Cardiac septum (tissue), 1 donor: Measurements from ENCODE around the gene SIX1. TPM values are rescaled to one million over a fixed set of nuclear protein-coding genes. Genes with fewer than 3 reads are reported as not detected.

Experiments
- DNase-seq: peaks from one replicate; pipeline ENCODE4 v3.0.0-alpha.2; 2020; ENCODE audit warnings: low spot score
- intact Hi-C: fragments of 100-400 bp; cut with DNase I; formaldehyde crosslinking; loops from one replicate; pipeline ENCODE4 v1.14.0; 2022
- long read RNA-seq: library from polyadenylated mRNA; unstranded; transcript quantifications from one replicate; pipeline ENCODE4 v2.0.0, GENCODE V29; 2021
- total RNA-seq: library from RNA; stranded (reverse); fragmentation: NEBNext Ultra II Directional; extraction: Animal tissue kit (Norgen Biotek cat#: 25700); gene quantifications from one replicate; pipeline ENCODE4 v1.2.1, GENCODE V29; 2021
- donor health status: DM: no; HTN: no; CAD: no.

Gene SIX1
- total RNA-seq: 0.89 TPM
- long read RNA-seq: 0 reads

GRCh38 chr14:60648934-60649874 lies at the start of gene SIX1:
TSS of gene SIX1 (minus strand) at chr14:60649477. CDS start at chr14:60649189, 288 bp downstream.
- no peak for DNase-seq
- intact Hi-C loops: no loop called here

DNA sequence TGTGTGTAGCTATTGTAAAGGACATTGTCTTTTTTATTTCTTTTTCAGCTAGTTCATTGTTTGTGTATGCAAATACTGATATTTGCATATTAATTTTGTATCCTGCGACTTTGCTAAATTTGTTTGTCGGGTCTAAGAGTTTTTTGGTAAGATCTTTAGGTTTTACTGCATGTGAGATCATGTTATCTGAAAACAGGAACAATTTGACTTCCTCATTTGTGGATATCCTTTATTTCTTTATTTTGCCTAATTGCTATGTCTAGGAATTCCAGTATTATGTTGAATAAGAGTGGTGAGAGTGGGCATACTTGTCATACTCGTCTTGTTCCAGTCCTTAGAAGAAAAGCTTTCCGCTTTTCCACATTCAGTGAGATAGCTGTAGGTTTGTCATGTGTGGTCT lies 46.0 kb upstream of the SIX1 start:
- DNase-seq: no peak
- intact Hi-C loops: no loop called here

GRCh38 chr14:60691383-60692113 lies 42.3 kb upstream of the SIX1 start:
- intact Hi-C loops: no loop called here
- no peak for DNase-seq

DNA sequence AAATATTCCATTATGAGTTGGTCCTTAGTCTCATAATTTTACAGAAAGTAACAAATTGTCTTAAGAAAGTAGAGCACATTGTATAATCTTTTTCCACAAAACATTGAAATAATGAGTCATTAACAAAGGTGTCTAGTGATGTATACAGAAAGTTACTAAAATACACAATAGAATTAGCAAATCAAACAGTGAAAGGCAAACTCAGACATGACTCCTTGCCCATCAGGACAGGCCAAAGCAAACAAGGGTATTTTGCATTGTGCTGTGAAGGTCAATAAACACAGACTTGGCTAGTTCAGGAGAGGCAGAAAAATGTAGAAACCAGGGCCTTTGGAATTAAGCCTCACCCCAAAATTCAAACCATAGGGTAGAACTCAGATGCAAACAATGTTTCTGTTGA lies 37.6 kb upstream of the SIX1 start:
- DNase-seq: no peak
- intact Hi-C loops: no loop called here

DNA sequence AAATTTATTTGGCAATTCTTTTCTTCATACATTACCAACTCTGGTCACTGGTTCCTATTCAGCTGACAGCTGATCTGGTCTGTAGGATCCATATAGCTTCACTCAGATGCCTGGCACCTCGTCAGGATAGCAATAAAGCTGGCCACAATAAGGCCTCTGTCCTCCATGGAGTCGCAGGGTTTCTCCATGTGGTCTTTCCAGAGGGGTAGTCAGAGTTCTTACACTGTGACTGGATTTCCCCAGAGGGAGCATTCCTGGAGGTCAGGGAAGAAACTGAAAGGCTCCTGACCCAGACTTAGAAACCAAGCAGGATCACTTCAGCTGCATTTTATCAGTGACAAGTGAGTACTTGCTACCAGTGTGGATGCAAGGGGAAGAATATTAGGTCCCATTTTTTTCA lies 34.9 kb upstream of the SIX1 start:
- DNase-seq: no peak
- intact Hi-C loops: no loop called here

DNA sequence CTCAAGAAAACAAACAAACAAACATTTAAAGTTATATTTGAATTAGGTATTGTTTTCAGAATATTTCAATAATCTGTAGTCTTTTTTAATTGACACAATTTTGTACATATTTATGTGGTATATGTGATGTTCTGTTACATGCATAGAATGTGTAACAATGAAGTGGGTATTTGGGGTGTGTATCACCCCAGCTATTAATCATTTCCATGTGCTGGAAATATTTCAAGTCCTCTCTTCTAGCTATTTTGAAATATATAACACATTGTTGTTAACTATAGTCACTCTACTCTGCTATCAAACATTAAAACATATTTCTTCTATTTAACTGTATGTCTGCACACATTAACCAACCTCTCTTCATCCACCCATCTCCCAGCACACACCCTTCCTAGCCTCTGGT lies 32.0 kb upstream of the SIX1 start:
- intact Hi-C loops: no loop called here
- no peak for DNase-seq

DNA sequence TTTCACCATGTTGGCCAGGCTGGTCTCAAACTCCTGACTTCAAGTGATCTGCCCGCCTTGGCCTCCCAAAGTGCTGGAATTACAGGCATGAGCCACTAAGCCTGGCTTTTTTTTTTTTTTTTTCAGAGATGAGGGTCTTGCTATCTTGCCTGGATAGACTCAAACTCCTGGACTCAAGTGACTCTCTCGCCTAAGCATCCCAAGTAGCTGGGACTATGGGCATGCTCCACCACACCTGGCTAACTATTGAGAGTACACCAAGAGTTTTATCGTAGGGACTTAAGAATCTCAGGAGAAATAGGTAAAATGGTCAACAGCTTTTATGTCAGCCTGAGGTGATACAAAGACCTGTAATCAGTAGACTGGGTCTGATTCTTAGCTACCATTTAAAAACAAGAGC lies 31.2 kb upstream of the SIX1 start:
- no peak for DNase-seq
- intact Hi-C loops: no loop called here

- DNase-seq: no peak
- intact Hi-C loops: no loop called here
Measured at GRCh38 chr14:60679566-60680258, 30.4 kb upstream of the SIX1 start.

DNA sequence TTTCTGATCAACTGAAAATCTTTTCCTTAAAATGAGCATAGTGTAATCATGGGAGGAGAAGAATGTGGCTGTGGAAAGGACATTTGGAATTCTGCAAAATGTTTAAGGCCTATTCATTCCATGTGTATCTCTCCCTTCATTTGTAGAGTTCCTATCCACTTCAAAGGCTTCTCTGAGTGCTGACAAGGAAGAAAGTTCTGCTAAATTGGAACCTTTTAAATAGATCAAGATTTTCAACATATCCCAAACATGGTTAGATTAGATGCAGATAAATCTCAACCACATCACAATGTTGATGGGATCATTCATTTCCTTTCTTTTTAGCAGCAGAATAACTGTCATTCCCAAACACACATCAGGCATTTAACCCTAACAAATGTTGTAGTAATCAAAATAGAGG lies 28.4 kb upstream of the SIX1 start:
- intact Hi-C loops: no loop called here

GRCh38 chr14:60670989-60671388 lies 21.7 kb upstream of the SIX1 start:
- DNase-seq: no peak
- intact Hi-C loops: no loop called here

More for the DNA sequence above, 28.4 kb upstream of the SIX1 start:
- no peak for DNase-seq

- intact Hi-C loops: no loop called here
- DNase-seq: no peak
Measured at GRCh38 chr14:60668431-60669112, 19.3 kb upstream of the SIX1 start.

DNA sequence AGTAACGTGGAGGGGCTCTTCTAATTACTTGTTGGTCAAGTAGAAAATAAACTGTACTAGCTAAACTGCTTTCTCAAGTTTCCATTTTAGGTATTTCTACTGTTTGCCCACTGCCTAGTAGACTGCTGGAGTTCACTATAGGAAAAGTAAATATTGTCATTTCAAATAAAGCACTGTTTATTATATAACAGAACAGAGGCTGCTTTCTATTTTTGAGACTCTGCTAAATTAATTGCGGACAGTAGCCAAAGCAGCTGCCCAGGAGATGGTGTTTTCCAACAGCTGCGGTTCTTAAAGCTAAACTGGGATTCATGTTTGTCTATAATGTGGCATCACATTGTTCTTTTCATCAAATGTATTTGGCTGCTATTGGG lies 15.9 kb upstream of the SIX1 start:
- no peak for DNase-seq
- intact Hi-C loops: no loop called here

DNA sequence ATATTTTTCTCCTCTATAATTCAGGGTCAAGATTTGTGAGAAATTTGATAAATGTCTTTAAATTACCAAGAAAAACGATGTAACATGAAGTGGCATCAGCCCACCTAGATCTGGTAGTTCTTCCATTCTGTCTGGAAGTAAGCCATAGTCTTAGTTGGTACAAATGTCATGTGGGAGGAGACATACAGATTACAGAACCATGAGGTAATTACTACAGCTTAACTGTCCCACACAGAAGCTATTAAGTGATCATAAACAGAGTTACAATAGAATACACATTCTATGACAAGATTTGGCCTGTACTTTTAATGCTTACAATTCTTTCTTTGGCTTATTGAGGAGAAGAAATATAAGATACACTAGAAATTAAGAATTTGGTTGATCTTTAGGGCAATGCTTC lies 13.7 kb upstream of the SIX1 start:
- DNase-seq: no peak
- intact Hi-C loops: no loop called here

DNA sequence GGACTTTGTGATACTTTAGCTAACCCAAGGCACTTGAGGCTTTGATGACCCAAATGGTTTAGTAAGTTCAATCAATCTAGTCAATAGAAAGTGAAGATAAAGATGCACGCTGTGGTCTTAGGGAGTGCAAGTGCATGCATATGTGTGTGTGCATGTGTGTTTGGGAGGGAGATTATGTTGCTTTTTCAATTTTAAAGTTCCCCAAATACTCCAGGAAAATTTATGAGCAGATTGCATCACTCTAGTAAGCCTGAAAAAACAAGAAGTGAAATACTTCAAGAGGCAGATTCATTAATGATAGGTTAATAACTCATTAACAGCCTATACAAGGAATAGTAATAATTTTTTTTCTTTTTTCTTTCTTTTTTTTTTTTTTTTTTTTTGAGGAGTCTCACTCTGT lies 12.4 kb upstream of the SIX1 start:
- no peak for DNase-seq
- intact Hi-C loops: no loop called here

- intact Hi-C loops: no loop called here
- no peak for DNase-seq
Measured at GRCh38 chr14:60658909-60659585, 9.8 kb upstream of the SIX1 start.

GRCh38 chr14:60658211-60658690 lies 9.0 kb upstream of the SIX1 start:
- intact Hi-C loops: no loop called here
- no peak for DNase-seq

GRCh38 chr14:60657456-60658210 lies 8.4 kb upstream of the SIX1 start:
- no peak for DNase-seq
- intact Hi-C loops: no loop called here

DNA sequence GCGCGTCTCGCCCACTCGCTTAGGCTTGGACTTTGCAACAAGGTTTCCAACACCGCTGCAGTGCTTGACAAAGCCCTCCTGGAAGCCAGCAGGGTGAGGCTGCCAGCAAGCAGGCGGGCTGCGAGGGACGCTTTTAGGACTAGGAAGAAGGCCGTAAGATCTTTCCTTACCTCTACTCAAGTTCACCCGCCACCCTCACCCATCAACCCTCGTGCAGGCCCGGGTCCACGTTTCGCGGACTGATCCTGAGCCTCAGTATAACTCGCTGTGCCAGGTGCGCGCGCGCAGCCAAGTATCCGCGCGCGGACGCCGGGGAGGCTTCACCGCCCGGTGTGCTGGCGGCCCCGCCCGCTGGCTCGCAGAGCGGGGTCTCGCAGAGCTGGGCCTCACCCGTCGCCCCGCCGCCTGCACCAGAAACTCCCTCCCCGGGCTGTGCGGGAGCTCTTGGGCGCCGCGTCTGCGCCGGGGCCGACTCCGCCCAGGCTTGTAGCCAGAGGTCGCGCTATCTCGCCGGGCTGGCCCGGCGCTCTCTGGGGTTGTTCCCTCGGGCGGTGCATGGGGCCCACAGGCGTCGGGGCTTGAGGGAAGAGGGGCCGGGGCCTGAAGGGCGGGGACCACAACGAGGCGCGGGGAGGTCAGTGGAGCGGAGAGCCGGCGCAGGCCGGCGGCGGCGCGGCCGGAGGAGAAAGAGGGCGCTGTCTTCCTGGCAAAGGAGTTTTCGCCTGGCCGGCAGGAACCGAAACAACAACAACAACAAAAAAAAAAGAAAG lies 7.6 kb upstream of the SIX1 start:
- DNase-seq: no peak
- intact Hi-C loops: no loop called here
